Stimulated activated CD4-positive, alpha-beta T cell treated with anti-CD3 and anti-CD28 coated beads, Interleukin-15, amount 100 ng/mL, for 48 hours (primary cell): ENCODE data around the gene ZNF454.

ENCODE experiments used
- DNase-seq, 2 donors: peaks; one replicate each; pipeline ENCODE4 v3.0.0-alpha.2; 2020; ENCODE audit warnings: low read depth in 2 of 2

The ZNF454 gene

GRCh38 chr5:178993236-178993765 is 52.3 kb downstream of the ZNF454 start:
- DNase-seq, result no peak

- DNase-seq, result no peak
These were observed 53.1 kb downstream of the ZNF454 start for GRCh38 chr5:178993955-178994579.

GRCh38 chr5:178994580-178995340 is 53.8 kb downstream of the ZNF454 start, which contains the start of gene GRM6:
TSS of gene GRM6 (minus strand) at chr5:178995320. CDS start at chr5:178994944, 376 bp downstream.
- DNase-seq, result no peak

DNA sequence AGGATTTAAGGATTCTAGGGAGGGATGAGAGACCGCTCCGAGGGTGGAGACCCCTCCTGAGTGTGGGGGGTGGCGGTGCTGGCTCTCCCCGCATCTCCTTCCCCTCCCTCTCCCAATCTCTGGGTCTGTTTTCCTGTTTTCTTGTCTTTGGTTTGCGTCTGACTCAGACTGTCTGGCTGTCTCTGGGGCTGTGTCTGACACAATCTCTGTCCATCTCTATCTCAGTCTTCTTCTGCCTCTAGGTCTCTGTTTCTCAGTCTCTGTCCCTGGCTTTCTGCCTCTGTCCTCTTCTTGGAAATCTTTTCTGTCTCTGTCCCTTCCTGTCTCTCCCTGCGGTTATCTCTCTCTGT is 54.3 kb downstream of the ZNF454 start:
- no peak for DNase-seq

- no peak for DNase-seq
These were observed 55.2 kb downstream of the ZNF454 start for GRCh38 chr5:178996156-178996555.

GRCh38 chr5:178997191-178997590 is 56.2 kb downstream of the ZNF454 start:
- no peak for DNase-seq

DNA sequence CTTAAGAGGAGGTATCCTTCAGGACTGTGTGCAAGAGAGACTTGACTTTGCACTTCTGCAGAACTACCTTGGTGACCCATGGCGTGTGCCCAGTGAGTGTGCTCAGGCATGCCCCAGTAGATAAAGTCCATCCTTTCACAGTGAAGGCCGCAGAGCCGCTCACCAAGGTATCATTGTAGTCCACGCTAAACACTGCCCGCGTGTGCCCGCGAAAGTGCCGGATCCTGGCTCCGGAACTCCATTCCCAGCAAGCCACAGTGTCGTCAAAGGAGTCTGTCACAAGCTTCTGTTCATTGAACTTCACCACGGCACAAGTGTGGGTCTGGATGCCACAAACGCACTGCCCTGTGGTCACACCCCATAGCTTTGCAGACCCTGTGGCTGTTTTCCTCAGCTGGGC is 57.4 kb downstream of the ZNF454 start:
- DNase-seq, result no peak

- no peak for DNase-seq
These were observed 65.6 kb downstream of the ZNF454 start for GRCh38 chr5:179006564-179006963.

GRCh38 chr5:179008667-179009066 is 67.7 kb downstream of the ZNF454 start:
- DNase-seq, result no peak
